Gastroesophageal sphincter (tissue), 3 donors: ENCODE measurements around the gene HCRTR1.

ENCODE experiments used
- EP300 ChIP-seq: sonication (generic); formaldehyde crosslinking; IDR thresholded peaks from one replicate; pipeline ENCODE4 v1.6.1; 2017; ENCODE audit warnings: antibody characterized with exemption, mild to moderate bottlenecking
- TF ChIP-seq, protein P1 (sequence below), 4 experiments: fragments of 200-600 bp in 2 of 4; fragments of 450-650 bp in 2 of 4; sonication (generic) in 1 of 4; IDR thresholded peaks; one replicate each; pipeline ENCODE4 v1.5.1; 2017 to 2019; ENCODE audit warnings: antibody characterized with exemption in 4 of 4, mild to moderate bottlenecking in 2 of 4, moderate library complexity in 2 of 4

DNA sequence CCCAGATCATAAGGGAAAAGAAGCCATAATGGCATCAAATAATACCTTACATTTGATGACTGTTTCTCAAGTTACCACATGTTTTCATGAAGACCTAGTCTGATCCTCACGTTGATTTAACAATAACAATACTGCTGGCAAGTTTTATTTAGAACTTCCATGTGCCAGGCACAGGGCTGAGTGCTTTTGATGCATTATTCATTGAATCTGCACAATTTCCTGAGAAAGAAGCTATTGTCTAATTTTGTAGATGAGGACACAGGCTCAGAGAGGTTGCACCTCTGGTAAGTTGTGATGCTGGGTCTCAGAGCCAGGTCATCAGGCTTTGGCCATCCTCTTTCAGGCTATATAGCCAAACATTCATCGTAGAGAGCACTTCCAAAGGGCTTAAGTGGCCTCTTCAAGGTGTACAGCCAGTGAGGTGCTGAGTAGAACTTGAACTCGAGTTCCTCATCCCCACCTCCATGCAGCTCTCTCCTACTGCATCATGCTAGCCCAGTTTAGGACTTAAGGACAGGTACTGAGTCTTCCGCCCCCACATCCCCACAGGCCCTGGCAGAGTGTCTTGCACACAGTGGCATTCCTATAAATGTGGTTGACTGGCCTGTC lies 35.5 kb downstream of the HCRTR1 start:
- TF ChIP-seq, protein P1, sequence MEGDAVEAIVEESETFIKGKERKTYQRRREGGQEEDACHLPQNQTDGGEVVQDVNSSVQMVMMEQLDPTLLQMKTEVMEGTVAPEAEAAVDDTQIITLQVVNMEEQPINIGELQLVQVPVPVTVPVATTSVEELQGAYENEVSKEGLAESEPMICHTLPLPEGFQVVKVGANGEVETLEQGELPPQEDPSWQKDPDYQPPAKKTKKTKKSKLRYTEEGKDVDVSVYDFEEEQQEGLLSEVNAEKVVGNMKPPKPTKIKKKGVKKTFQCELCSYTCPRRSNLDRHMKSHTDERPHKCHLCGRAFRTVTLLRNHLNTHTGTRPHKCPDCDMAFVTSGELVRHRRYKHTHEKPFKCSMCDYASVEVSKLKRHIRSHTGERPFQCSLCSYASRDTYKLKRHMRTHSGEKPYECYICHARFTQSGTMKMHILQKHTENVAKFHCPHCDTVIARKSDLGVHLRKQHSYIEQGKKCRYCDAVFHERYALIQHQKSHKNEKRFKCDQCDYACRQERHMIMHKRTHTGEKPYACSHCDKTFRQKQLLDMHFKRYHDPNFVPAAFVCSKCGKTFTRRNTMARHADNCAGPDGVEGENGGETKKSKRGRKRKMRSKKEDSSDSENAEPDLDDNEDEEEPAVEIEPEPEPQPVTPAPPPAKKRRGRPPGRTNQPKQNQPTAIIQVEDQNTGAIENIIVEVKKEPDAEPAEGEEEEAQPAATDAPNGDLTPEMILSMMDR (IDR thresholded peaks at IDR 0.05): no peak
- TF ChIP-seq EP300: no peak
